SH-SY5Y (cell line): Measurements from ENCODE around the gene CELF2.

ENCODE experiments used
- GATA2 ChIP-seq: IDR thresholded peaks from 2 replicates; pipeline ENCODE4 v1.6.1; 2011; ENCODE audit warnings: mild to moderate bottlenecking, low read depth, low read length
- GATA3 ChIP-seq: IDR thresholded peaks from 2 replicates; pipeline ENCODE4 v1.6.1; 2011; ENCODE audit warnings: low read depth, mild to moderate bottlenecking, low read length, moderate library complexity

- no peak for TF ChIP-seq GATA3
- no peak for TF ChIP-seq GATA2
These were observed 123.3 kb downstream of the CELF2 start for GRCh38 chr10:11140963-11141362.
